Liver (tissue), 9 donors: ENCODE measurements around the gene WWP2. TPM values are rescaled to one million over a fixed set of nuclear protein-coding genes. Genes with fewer than 3 reads are reported as not detected.

Experiments used
- DNase-seq: peaks from one replicate; pipeline ENCODE4 v3.0.0-alpha.2; 2017; ENCODE audit warnings: low spot score
- H3K27ac ChIP-seq, 2 donors: one replicate each; pipeline ENCODE4 v1.7.0; 2013; ENCODE audit warnings: inconsistent platforms in 2 of 2, low read length in 2 of 2, control low read depth in 1 of 2, low read depth in 1 of 2, mild to moderate bottlenecking in 1 of 2
- H3K27me3 ChIP-seq, 4 donors: one replicate each; pipeline versions ENCODE4 v1.6.1 to v1.7.0; 2013; ENCODE audit warnings: low read length in 3 of 4, inconsistent platforms in 1 of 4, mild to moderate bottlenecking in 1 of 4, moderate library complexity in 1 of 4; ENCODE audit not compliant: control insufficient read depth in 4 of 4, insufficient read depth in 4 of 4
- H3K36me3 ChIP-seq, 4 donors: one replicate each; pipeline versions ENCODE4 v1.6.1 to v1.7.0; 2013; ENCODE audit warnings: low read length in 3 of 4, mild to moderate bottlenecking in 3 of 4, low read depth in 1 of 4, moderate library complexity in 1 of 4; ENCODE audit not compliant: control insufficient read depth in 4 of 4, insufficient read depth in 3 of 4
- H3K4me1 ChIP-seq, 4 donors: one replicate each; pipeline versions ENCODE4 v1.6.1 to v1.7.0; 2013; ENCODE audit warnings: low read length in 3 of 4, mild to moderate bottlenecking in 3 of 4, moderate library complexity in 1 of 4; ENCODE audit not compliant: control insufficient read depth in 4 of 4, insufficient read depth in 4 of 4
- H3K4me3 ChIP-seq, 3 donors: one replicate each; pipeline versions ENCODE4 v1.6.1 to v1.7.0; 2013; ENCODE audit warnings: low read length in 3 of 3, control low read depth in 1 of 3, low read depth in 1 of 3, mild to moderate bottlenecking in 1 of 3
- H3K9ac ChIP-seq, 2 donors: one replicate each; pipeline ENCODE4 v1.7.0; 2013; ENCODE audit warnings: low read length in 2 of 2, mild to moderate bottlenecking in 2 of 2, moderate library complexity in 2 of 2, control low read depth in 1 of 2, low read depth in 1 of 2
- H3K9me3 ChIP-seq, 4 donors: one replicate each; pipeline versions ENCODE4 v1.6.1 to v1.7.0; 2013; ENCODE audit warnings: low read length in 3 of 4; ENCODE audit not compliant: control insufficient read depth in 4 of 4
- EGR1 ChIP-seq, 2 donors: IDR thresholded peaks; 2 replicates each; pipeline ENCODE4 v1.6.1; 2016 to 2018; ENCODE audit warnings: antibody characterized with exemption in 2 of 2, low read depth in 2 of 2
- FOXA1 ChIP-seq: IDR thresholded peaks from 2 replicates; pipeline ENCODE4 v1.6.1; 2016; ENCODE audit warnings: antibody characterized with exemption
- FOXA2 ChIP-seq: IDR thresholded peaks from 2 replicates; pipeline ENCODE4 v1.6.1; 2016; ENCODE audit warnings: antibody characterized with exemption
- GABPA ChIP-seq, 2 donors: IDR thresholded peaks in 1 of 2; conservative IDR thresholded peaks in 1 of 2; 2 replicates each; pipeline ENCODE4 v1.6.1; 2016; ENCODE audit warnings: antibody characterized with exemption in 2 of 2, mild to moderate bottlenecking in 1 of 2, moderate library complexity in 1 of 2
- HNF4A ChIP-seq, 2 donors: conservative IDR thresholded peaks; 2 replicates each; pipeline ENCODE4 v1.6.1; 2016; ENCODE audit warnings: antibody characterized with exemption in 2 of 2, mild to moderate bottlenecking in 2 of 2
- NR2F2 ChIP-seq: IDR thresholded peaks from 2 replicates; pipeline ENCODE4 v1.6.1; 2016; ENCODE audit warnings: antibody characterized with exemption
- RAD21 ChIP-seq, 2 donors: IDR thresholded peaks; 2 replicates each; pipeline ENCODE4 v1.6.1; 2016; ENCODE audit warnings: antibody characterized with exemption in 2 of 2, mild to moderate bottlenecking in 2 of 2
- REST ChIP-seq: IDR thresholded peaks from 2 replicates; pipeline ENCODE4 v1.6.1; 2016; ENCODE audit warnings: antibody characterized with exemption, mild to moderate bottlenecking
- RXRA ChIP-seq, 2 donors: IDR thresholded peaks; 2 replicates each; pipeline ENCODE4 v1.6.1; 2017 to 2018; ENCODE audit warnings: antibody characterized with exemption in 2 of 2, mild to moderate bottlenecking in 1 of 2
- SP1 ChIP-seq: IDR thresholded peaks from 2 replicates; pipeline ENCODE4 v1.6.1; 2018; ENCODE audit warnings: antibody characterized with exemption, mild to moderate bottlenecking
- TAF1 ChIP-seq: conservative IDR thresholded peaks from 2 replicates; pipeline ENCODE4 v1.6.1; 2016; ENCODE audit warnings: antibody characterized with exemption, mild to moderate bottlenecking
- YY1 ChIP-seq: IDR thresholded peaks from 2 replicates; pipeline ENCODE4 v1.6.1; 2016; ENCODE audit warnings: antibody characterized with exemption, mild to moderate bottlenecking
- WGBS: extraction: QIAGEN DNeasy Blood & Tissue Kit; methylation state at CpG from one replicate; pipeline ENCODE4 v1.1.7; 2013; 5-methylcytosine and 5-hydroxymethylcytosine counted together
- polyA plus RNA-seq, 2 donors: library from polyadenylated mRNA; stranded (reverse) in 1 of 2; unstranded in 1 of 2; fragments of 200-250 nt in 1 of 2; fragments of >200 nt in 1 of 2; fragmentation: Nextera tagmentation in 1 of 2; extraction: Ambion mirVana in 1 of 2; gene quantifications; one replicate each; pipeline versions ENCODE4 v1.2.1 to v1.2.3, GENCODE V29; 2013 to 2015
- total RNA-seq, 2 donors: library from RNA; depleted of rRNA; stranded (reverse); fragments of >200 nt; gene quantifications; one replicate each; pipeline ENCODE4 v1.2.3, GENCODE V29; 2014
- TF ChIP-seq, protein P1 (sequence below): IDR thresholded peaks from 2 replicates; pipeline ENCODE4 v1.6.1; 2016; ENCODE audit warnings: antibody characterized with exemption
- TF ChIP-seq, protein P2 (sequence below): fragments of 150-350 bp; IDR thresholded peaks from 2 replicates; pipeline ENCODE4 v1.5.1; 2017; ENCODE audit warnings: improper control_type of control experiment, low read depth, low read length; ENCODE audit not compliant: missing input control
- TF ChIP-seq, protein P3 (sequence below): IDR thresholded peaks from 2 replicates; pipeline ENCODE4 v1.6.1; 2016; ENCODE audit warnings: antibody characterized with exemption
- TF ChIP-seq, protein P4 (sequence below): IDR thresholded peaks from 2 replicates; pipeline ENCODE4 v1.6.1; 2016; ENCODE audit warnings: antibody characterized with exemption
- donor health status: healthy.
- donor health status: healthy.
- donor health status: healthy.
- donor health status: healthy.
- donor health status: healthy.

Gene WWP2
- total and polyA plus RNA-seq, 4 donors: 8.6 to 22.7 (median 13.6) TPM

GRCh38 chr16:69886726-69887125 lies 124.6 kb downstream of the WWP2 start:
- TF ChIP-seq SP1 (no peak), TAF1 (no peak), HNF4A (conservative IDR thresholded peaks at IDR 0.05) (no peak), NR2F2 (no peak), REST (no peak), FOXA1 (no peak), FOXA2 (no peak), EGR1 (IDR thresholded peaks at IDR 0.05; ENCODE audit: low read depth in 2 of 2) (no peak), GABPA (IDR thresholded peaks at IDR 0.05 in 1 of 2, conservative IDR thresholded peaks at IDR 0.05 in 1 of 2) (no peak), YY1 (no peak)
- TF ChIP-seq, protein P1, sequence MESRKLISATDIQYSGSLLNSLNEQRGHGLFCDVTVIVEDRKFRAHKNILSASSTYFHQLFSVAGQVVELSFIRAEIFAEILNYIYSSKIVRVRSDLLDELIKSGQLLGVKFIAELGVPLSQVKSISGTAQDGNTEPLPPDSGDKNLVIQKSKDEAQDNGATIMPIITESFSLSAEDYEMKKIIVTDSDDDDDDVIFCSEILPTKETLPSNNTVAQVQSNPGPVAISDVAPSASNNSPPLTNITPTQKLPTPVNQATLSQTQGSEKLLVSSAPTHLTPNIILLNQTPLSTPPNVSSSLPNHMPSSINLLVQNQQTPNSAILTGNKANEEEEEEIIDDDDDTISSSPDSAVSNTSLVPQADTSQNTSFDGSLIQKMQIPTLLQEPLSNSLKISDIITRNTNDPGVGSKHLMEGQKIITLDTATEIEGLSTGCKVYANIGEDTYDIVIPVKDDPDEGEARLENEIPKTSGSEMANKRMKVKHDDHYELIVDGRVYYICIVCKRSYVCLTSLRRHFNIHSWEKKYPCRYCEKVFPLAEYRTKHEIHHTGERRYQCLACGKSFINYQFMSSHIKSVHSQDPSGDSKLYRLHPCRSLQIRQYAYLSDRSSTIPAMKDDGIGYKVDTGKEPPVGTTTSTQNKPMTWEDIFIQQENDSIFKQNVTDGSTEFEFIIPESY: no peak
- TF ChIP-seq, protein P2, sequence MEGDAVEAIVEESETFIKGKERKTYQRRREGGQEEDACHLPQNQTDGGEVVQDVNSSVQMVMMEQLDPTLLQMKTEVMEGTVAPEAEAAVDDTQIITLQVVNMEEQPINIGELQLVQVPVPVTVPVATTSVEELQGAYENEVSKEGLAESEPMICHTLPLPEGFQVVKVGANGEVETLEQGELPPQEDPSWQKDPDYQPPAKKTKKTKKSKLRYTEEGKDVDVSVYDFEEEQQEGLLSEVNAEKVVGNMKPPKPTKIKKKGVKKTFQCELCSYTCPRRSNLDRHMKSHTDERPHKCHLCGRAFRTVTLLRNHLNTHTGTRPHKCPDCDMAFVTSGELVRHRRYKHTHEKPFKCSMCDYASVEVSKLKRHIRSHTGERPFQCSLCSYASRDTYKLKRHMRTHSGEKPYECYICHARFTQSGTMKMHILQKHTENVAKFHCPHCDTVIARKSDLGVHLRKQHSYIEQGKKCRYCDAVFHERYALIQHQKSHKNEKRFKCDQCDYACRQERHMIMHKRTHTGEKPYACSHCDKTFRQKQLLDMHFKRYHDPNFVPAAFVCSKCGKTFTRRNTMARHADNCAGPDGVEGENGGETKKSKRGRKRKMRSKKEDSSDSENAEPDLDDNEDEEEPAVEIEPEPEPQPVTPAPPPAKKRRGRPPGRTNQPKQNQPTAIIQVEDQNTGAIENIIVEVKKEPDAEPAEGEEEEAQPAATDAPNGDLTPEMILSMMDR: no peak
- TF ChIP-seq, protein P3, sequence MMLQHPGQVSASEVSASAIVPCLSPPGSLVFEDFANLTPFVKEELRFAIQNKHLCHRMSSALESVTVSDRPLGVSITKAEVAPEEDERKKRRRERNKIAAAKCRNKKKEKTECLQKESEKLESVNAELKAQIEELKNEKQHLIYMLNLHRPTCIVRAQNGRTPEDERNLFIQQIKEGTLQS: no peak
- TF ChIP-seq, protein P4, sequence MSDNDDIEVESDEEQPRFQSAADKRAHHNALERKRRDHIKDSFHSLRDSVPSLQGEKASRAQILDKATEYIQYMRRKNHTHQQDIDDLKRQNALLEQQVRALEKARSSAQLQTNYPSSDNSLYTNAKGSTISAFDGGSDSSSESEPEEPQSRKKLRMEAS: no peak
- no peak overlapping the region for H3K27ac ChIP-seq
- H3K36me3 ChIP-seq: peaks cover 4 to 16% (median 10%) of the 10 kb centered on the region in 4 donors
- no peaks in the 10 kb centered on the region for H3K27me3 ChIP-seq
- peaks cover 0 to 2% (median 0%) of the 10 kb centered on the region in 4 donors for H3K4me1 ChIP-seq
- 98% methylated on average over 5 of the region's 5 CpGs for WGBS
- DNase-seq: no peak
- no peak overlapping the region for H3K4me3 ChIP-seq
- H3K9ac ChIP-seq: no peak overlapping the region
- H3K9me3 ChIP-seq: no peaks in the 10 kb centered on the region

- no peak overlapping the region for H3K27ac ChIP-seq
- DNase-seq: no peak
- no peak overlapping the region for H3K4me3 ChIP-seq
- TF ChIP-seq RXRA (IDR thresholded peaks at IDR 0.05) (no peak), RAD21 (IDR thresholded peaks at IDR 0.05) (no peak), YY1 (no peak), SP1 (no peak), EGR1 (IDR thresholded peaks at IDR 0.05; ENCODE audit: low read depth in 2 of 2) (no peak), FOXA1 (no peak), TAF1 (no peak), NR2F2 (no peak)
- TF ChIP-seq, protein P3: no peak
- TF ChIP-seq, protein P2: no peak
- H3K27me3 ChIP-seq: no peaks in the 10 kb centered on the region
- H3K4me1 ChIP-seq: peaks cover 0 to 2% (median 0%) of the 10 kb centered on the region in 4 donors
- no peak overlapping the region for H3K9ac ChIP-seq
- H3K36me3 ChIP-seq: peaks cover 4 to 16% (median 10%) of the 10 kb centered on the region in 4 donors
- H3K9me3 ChIP-seq: no peaks in the 10 kb centered on the region
- 95% methylated on average over 15 of the region's 15 CpGs for WGBS
Observed at GRCh38 chr16:69888005-69888590, 126.0 kb downstream of the WWP2 start.
